HG02571 (cell line): ENCODE data around the gene COX8A.

Experiments
- ATAC-seq: cut with Tn5 transposase; IDR thresholded peaks from one replicate; pipeline ENCODE4 v1.9.1; 2021; ENCODE audit warnings: mild to moderate bottlenecking, moderate library complexity; ENCODE audit not compliant: unreplicated experiment

COX8A gene

GRCh38 chr11:64019106-64020037 is 45.0 kb downstream of the COX8A start:
- ATAC-seq: no peak

DNA sequence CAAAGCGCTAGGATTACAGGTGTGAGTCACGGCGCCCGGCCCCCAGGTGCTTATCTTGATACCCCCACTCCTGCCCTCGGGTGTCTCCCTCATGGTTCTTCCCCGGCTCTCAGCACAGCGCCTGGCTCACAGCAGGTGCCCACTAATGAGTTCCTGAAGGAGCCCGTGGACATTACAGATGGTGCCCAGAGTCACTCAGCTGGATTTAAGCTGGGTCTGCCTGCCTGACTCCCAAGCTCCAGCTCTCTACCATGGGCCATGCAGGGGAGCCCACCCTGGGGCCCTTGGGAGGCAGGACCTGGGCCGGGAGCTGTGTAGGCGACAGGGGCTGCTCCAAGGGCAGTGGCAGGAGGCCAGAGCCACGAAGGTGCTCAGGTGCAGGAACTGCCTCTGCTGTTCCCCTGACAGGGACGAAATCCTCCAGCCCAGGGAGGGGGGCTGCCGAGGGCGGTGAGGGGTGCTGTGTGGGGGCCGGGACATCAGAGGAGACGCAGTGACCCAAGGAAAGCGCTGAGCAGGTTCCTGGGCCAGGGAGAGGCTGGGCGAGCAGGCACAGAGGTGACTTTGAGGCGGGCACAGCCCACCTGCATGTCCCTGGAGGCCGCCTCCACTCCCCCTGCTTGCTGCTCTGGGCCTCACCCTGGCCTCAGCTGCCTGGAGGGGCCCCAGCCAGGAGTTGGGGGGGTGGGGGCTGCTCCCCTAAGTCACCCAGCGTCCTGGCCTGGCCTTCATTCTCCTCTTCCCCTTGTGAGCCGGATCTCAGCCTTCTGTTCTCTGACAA is 46.7 kb downstream of the COX8A start:
- ATAC-seq: no peak

DNA sequence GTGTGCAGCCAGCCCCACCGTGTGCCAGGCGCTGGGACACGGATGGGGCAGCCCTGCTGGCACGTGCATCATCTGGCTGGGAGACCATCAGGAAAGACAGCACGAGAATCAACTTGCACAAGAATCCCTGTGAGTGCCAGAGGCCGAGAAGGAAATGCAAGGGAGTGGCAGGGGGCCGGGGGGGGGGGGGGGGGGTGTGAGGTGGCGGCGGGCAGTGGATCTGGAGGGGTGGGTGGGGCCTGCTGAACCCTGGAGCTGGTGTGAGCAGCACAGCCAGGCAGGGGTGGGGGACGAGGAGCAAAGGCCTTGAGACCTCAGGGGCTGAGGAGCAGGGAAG is 47.3 kb downstream of the COX8A start:
- ATAC-seq: no peak

DNA sequence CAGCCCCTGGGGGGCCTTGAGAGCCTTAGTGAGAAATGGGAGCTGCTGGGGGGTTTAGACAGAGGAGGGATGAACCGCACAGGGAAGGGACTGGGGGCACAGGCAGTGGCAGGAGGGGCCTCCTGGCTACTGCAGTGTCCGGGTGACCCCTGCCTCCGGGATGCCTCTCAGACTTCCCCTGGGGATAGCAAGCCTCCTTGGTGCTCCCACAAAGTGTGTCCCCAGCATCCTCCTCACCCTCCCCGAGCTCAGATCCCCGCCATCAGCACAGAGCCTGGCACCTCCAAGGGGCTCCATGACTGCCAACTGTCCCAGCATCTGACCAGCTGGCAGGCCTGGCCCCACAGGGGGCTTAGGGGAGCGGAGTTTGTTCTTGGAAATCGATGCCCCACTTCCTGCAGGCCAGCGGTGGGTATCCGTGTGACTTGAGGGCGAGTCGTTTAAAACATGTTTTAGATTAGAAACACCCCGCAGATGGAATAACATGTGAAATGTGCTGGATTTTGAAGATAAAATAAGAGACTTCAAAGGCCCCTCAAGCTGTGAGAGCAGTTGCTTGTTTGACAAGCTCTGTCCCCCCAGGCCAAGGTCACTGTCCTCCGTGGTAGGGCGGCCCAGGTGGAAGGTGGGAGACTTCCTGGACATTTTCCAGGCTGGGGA is 47.8 kb downstream of the COX8A start:
- no peak for ATAC-seq

GRCh38 chr11:64023712-64024710 is 49.6 kb downstream of the COX8A start:
- no peak for ATAC-seq

- ATAC-seq: no peak
Measured at GRCh38 chr11:64025205-64025604, 50.8 kb downstream of the COX8A start.
